ENCODE results near the gene PCNX2. TPM values are rescaled to one million over a fixed set of nuclear protein-coding genes. Genes with fewer than 3 reads are reported as not detected.

The PCNX2 gene
- total RNA-seq, 2 donors from 2014 or later, result 24.1 to 72.1 TPM

DNA sequence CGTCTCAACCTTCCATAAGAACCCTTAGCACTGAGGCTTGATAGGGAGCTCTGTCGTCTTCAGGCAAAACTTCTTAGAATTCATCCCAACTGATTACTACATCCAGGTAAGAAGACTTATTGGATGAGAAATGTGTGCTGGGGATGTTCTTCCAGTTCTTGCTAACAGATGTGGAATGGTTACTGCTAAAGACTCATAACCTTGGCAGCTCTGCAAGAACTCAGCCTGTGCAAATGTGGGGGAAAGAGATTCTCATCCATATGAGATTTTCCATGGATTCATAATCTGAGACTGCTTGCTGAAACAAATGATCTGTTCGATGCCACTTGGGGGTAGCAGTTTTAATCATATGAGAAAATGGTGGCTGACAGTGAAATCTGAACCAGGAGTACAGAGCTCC is 296.9 kb downstream of the PCNX2 start:
- H3K27ac ChIP-seq, result no peak overlapping the region
- peaks cover 22% of the 10 kb centered on the region for H3K4me1 ChIP-seq
- no peak for DNase-seq
- no peaks in the 10 kb centered on the region for H3K36me3 ChIP-seq (replicated peaks in 1 of 2; ENCODE audit: insufficient read depth in 1 of 2, low read depth in 2 of 2)
- ATAC-seq, result no peak
- no peak for TF ChIP-seq POLR2A (IDR thresholded peaks at IDR 0.05)
- TF ChIP-seq, protein P1, sequence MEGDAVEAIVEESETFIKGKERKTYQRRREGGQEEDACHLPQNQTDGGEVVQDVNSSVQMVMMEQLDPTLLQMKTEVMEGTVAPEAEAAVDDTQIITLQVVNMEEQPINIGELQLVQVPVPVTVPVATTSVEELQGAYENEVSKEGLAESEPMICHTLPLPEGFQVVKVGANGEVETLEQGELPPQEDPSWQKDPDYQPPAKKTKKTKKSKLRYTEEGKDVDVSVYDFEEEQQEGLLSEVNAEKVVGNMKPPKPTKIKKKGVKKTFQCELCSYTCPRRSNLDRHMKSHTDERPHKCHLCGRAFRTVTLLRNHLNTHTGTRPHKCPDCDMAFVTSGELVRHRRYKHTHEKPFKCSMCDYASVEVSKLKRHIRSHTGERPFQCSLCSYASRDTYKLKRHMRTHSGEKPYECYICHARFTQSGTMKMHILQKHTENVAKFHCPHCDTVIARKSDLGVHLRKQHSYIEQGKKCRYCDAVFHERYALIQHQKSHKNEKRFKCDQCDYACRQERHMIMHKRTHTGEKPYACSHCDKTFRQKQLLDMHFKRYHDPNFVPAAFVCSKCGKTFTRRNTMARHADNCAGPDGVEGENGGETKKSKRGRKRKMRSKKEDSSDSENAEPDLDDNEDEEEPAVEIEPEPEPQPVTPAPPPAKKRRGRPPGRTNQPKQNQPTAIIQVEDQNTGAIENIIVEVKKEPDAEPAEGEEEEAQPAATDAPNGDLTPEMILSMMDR (IDR thresholded peaks at IDR 0.05), result no peak
- WGBS, 2 donors, result 79 to 91% methylated on average over 3 of the region's 3 CpGs
- H3K9me3 ChIP-seq, result no peaks in the 10 kb centered on the region
- no peaks in the 10 kb centered on the region for H3K27me3 ChIP-seq
- intact Hi-C loops (cut with DNase I), result no loop called here
- H3K4me3 ChIP-seq, result no peak overlapping the region

DNA sequence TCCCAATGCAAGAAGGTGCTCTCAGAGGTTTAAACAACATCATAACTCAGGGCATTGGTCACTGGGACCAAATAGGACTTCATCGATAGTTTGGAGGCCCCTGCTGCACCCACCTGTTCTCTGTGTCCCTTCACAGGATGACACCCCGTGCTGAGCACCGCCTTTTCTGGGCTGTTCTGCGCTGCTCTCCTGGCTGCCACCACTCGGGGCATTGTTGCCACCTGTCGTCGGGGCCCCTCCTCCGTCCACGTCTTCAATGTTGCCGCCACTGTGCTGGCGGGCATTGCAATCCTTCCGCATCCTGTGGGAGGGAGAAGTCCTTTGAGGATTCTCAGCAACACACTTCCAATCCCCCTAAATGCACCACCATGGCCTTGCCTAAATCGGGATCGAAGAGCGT is 297.4 kb downstream of the PCNX2 start:
- no peak for ATAC-seq
- Histone ChIP-seq H3K36me3 (replicated peaks in 1 of 2; ENCODE audit: insufficient read depth in 1 of 2, low read depth in 2 of 2) (no peaks in the 10 kb centered on the region), H3K27ac (no peak overlapping the region), H3K4me3 (no peak overlapping the region), H3K4me1 (peaks cover 22% of the 10 kb centered on the region), H3K27me3 (no peaks in the 10 kb centered on the region), H3K9me3 (no peaks in the 10 kb centered on the region)
- TF ChIP-seq POLR2A (IDR thresholded peaks at IDR 0.05), result no peak
- TF ChIP-seq, protein P1 (IDR thresholded peaks at IDR 0.05), result no peak
- WGBS, 2 donors, result 94 to 98% methylated on average over 14 to 15 of the region's 15 CpGs
- no peak for DNase-seq
- intact Hi-C loops (cut with DNase I), result no loop called here

DNA sequence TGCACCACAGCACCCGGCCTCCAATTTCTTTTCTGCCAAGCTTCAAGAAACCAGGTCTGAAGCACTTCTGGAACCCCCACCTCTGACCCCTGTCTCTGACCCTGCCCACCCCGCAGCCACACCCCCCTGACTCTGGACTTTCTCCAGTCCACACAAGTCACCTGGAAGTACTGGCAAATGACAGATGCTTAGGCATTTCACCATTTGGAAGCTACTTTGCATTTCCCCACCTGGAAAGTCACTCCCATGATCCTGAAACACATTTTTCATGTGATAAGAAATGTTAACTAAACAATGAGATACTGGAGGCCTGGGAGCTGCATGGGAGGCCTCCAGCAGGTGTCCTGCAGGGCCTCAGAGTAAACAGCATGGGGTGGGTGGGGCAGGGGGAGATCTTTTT is 299.4 kb downstream of the PCNX2 start:
- DNase-seq (no peak), ATAC-seq (no peak)
- H3K36me3 ChIP-seq (replicated peaks in 1 of 2; ENCODE audit: insufficient read depth in 1 of 2, low read depth in 2 of 2), result no peaks in the 10 kb centered on the region
- no peak overlapping the region for H3K27ac ChIP-seq
- no peaks in the 10 kb centered on the region for H3K27me3 ChIP-seq
- WGBS, 2 donors, result 58 to 100% methylated on average over 1 to 2 of the region's 2 CpGs
- intact Hi-C loops (cut with DNase I), result no loop called here
- no peaks in the 10 kb centered on the region for H3K9me3 ChIP-seq
- H3K4me1 ChIP-seq, result peaks cover 22% of the 10 kb centered on the region
- no peak overlapping the region for H3K4me3 ChIP-seq
- TF ChIP-seq, protein P1 (IDR thresholded peaks at IDR 0.05), result no peak
- no peak for TF ChIP-seq POLR2A (IDR thresholded peaks at IDR 0.05)

DNA sequence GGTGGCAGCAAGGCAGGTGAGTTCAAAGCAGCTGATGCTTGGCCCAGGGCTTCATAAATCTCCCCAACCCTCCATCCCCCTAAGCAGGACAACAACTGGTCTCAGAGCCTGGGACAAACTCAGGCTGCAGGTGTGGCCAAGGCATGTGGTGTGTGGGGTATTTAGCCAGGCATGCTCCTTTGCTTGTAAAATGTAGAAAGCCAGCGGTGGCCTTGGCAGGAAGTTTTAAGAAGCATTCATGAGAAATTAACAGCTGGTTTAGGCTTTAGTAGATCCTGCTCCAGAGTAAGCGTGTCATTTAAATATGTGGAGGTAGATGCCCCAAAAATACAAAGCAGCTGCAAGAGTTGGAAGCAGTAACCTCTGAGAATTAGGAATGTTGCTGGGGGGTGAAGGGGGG is 300.3 kb downstream of the PCNX2 start:
- peak in 3 of 4 donors; percentile 49 to 74 (median 66) for DNase-seq
- ATAC-seq, result no peak
- no peak overlapping the region for H3K4me3 ChIP-seq
- no peaks in the 10 kb centered on the region for H3K36me3 ChIP-seq (replicated peaks in 1 of 2; ENCODE audit: insufficient read depth in 1 of 2, low read depth in 2 of 2)
- peaks cover 22% of the 10 kb centered on the region for H3K4me1 ChIP-seq
- 27 to 37% methylated on average over 2 of the region's 2 CpGs for WGBS, 2 donors
- intact Hi-C loops (cut with DNase I), result no loop called here
- H3K9me3 ChIP-seq, result no peaks in the 10 kb centered on the region
- TF ChIP-seq, protein P1 (IDR thresholded peaks at IDR 0.05), result no peak
- no peak for TF ChIP-seq POLR2A (IDR thresholded peaks at IDR 0.05)
- H3K27me3 ChIP-seq, result no peaks in the 10 kb centered on the region
- H3K27ac ChIP-seq, result peak overlapping the region in 2 of 4 donors; percentile 10 to 34

DNA sequence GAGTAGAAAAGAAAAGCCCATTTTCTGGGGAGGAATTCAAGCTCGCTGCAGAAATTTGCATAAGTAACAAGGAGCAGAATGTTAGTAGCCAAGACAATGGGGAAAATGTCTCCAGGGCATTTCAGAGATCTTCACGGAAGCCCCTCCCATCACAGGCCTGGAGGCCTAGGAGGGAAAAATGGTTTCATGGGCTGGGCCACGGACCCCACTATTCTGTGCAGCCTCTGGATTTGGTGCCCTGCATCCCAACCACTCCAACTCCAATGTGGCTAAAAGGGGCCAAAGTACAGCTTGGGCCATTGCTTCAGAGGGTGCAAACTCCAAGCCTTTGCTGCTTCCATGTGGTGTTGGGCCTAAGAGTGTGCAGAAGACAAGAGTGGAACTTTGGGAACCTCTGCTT is 302.0 kb downstream of the PCNX2 start:
- intact Hi-C loops (cut with DNase I), result no loop called here
- Histone ChIP-seq H3K36me3 (replicated peaks in 1 of 2; ENCODE audit: insufficient read depth in 1 of 2, low read depth in 2 of 2) (no peaks in the 10 kb centered on the region), H3K4me3 (no peak overlapping the region), H3K9me3 (no peaks in the 10 kb centered on the region), H3K4me1 (peaks cover 22% of the 10 kb centered on the region), H3K27me3 (no peaks in the 10 kb centered on the region), H3K27ac (no peak overlapping the region)
- ATAC-seq, result no peak
- WGBS, 2 donors, result 95 to 97% methylated on average over 3 of the region's 3 CpGs
- TF ChIP-seq, protein P1 (IDR thresholded peaks at IDR 0.05), result no peak
- no peak for TF ChIP-seq POLR2A (IDR thresholded peaks at IDR 0.05)
- no peak for DNase-seq

All from body of pancreas (tissue), 4 donors.